ENCODE results near the gene PTH1R.

The PTH1R gene

DNA sequence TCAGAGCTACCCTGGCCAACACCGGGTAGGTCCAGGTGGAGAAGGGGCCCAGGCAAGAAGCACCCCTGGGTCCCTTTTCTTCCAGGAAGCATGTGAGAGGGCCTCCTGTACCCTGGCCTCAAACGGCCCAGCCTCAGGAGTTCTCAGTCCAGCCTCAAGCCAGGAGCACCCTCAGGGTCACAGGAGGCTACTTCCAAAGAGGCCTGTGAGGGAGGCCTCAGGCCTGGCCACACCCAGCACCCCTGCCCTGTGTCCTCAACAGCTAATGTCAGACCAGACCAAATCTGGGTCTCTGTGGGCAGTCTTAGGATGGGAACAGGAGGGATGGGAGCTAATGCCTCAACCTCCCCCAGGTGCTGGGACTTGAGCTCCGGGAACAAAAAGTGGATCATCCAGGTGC is 23.5 kb downstream of the PTH1R start:
- Histone ChIP-seq H3K27ac (ENCODE audit: low read depth, low read length, severe bottlenecking) (no peak overlapping the region), H3K9me3 (ENCODE audit: control insufficient read depth, low read length) (no peaks in the 10 kb centered on the region), H3K4me1 (ENCODE audit: control insufficient read depth, insufficient read depth, low read length, poor library complexity, severe bottlenecking) (peaks cover 12% of the 10 kb centered on the region), H3K4me3 (ENCODE audit: extremely low read depth, insufficient read depth, low read length, poor library complexity, severe bottlenecking) (no peak overlapping the region), H3K36me3 (ENCODE audit: control insufficient read depth, insufficient read depth, low read length) (no peaks in the 10 kb centered on the region)
- 89 to 94% methylated on average over 2 to 3 of the region's 3 CpGs for WGBS, 2 experiments (ENCODE audit: insufficient coverage in 2 of 2)

DNA sequence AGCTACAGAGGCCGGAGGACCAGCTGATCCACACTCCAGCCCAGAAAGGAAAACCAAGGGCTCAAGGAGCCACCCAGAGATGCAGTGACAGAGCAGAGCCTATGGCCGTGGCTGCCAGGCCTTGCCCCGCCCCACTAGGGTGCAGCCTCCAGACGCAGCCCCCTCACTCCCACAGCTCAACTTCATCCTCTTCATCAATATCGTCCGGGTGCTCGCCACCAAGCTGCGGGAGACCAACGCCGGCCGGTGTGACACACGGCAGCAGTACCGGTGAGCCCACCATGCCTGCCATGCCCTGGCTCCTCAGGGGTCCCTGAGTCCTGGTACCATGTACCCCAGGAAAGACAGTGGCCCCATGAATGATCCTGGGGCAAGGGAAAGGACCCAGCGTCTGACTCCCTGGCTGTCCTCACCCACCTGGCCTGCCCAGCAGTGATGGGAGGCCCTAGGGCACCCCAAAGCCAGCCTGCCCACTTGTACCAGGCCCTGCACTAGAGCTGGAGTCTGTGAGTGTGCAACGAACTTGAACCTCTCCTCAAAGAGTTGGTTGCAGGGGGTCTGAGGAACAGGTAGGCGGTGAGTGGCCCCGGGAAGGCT is 24.2 kb downstream of the PTH1R start:
- Histone ChIP-seq H3K36me3 (ENCODE audit: control insufficient read depth, insufficient read depth, low read length) (no peaks in the 10 kb centered on the region), H3K9me3 (ENCODE audit: control insufficient read depth, low read length) (no peaks in the 10 kb centered on the region), H3K4me1 (ENCODE audit: control insufficient read depth, insufficient read depth, low read length, poor library complexity, severe bottlenecking) (peaks cover 12% of the 10 kb centered on the region), H3K4me3 (ENCODE audit: extremely low read depth, insufficient read depth, low read length, poor library complexity, severe bottlenecking) (no peak overlapping the region), H3K27ac (ENCODE audit: low read depth, low read length, severe bottlenecking) (no peak overlapping the region)
- WGBS, 2 experiments (ENCODE audit: insufficient coverage in 2 of 2), result 88 to 90% methylated on average over 12 to 17 of the region's 17 CpGs

DNA sequence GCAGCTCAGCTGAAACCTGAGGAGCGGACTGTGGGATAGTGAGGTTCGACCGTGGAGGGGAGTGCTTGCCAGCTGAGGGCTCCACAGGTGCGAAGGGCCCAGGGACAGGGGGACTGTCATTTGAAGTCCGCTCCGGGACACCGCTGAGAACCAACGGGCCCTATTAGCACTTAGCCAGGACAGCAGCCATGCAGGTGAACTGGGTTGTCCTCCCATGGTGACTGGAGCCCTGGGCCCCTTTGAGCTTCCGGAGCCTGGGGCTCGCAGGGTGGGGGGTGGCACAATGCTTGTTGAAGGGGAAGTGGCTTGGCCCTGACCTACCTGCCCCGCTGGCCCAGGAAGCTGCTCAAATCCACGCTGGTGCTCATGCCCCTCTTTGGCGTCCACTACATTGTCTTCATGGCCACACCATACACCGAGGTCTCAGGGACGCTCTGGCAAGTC is 24.7 kb downstream of the PTH1R start:
- Histone ChIP-seq H3K4me3 (ENCODE audit: extremely low read depth, insufficient read depth, low read length, poor library complexity, severe bottlenecking) (no peak overlapping the region), H3K36me3 (ENCODE audit: control insufficient read depth, insufficient read depth, low read length) (no peaks in the 10 kb centered on the region)
- WGBS, 2 experiments (ENCODE audit: insufficient coverage in 2 of 2), result 91 to 92% methylated on average over 7 to 15 of the region's 15 CpGs

DNA sequence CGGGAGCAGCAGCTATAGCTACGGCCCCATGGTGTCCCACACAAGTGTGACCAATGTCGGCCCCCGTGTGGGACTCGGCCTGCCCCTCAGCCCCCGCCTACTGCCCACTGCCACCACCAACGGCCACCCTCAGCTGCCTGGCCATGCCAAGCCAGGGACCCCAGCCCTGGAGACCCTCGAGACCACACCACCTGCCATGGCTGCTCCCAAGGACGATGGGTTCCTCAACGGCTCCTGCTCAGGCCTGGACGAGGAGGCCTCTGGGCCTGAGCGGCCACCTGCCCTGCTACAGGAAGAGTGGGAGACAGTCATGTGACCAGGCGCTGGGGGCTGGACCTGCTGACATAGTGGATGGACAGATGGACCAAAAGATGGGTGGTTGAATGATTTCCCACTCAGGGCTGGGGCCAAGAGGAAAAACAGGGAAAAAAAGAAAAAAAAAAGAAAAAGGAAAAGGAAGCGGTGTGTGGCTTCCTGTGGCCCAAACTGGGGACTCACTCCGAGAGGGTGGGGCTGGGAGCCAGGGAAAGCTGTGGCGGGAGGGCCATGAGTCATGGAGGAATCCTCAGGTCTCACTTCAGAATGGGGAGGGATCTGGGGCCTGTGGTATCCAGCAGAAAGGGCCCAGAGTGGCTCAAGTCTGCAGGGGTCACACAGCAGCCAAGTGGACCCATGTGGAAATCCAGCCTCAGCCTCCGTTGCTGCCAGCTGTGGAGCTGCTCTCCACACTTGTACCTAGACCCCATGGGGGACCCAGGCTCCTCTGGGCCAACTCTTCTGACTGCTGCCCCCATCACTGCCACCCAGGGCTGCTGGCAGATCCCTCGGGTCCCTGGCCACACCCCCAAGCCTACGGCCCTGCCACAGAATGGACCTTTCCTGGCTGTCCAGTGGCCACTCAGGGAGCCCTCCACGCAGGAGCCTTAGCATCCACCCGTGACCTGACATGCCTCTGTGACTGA is 26.1 kb downstream of the PTH1R start:
- peaks cover 12% of the 10 kb centered on the region for H3K4me1 ChIP-seq (ENCODE audit: control insufficient read depth, insufficient read depth, low read length, poor library complexity, severe bottlenecking)
- no peak overlapping the region for H3K4me3 ChIP-seq (ENCODE audit: extremely low read depth, insufficient read depth, low read length, poor library complexity, severe bottlenecking)
- WGBS, 2 experiments (ENCODE audit: insufficient coverage in 2 of 2), result 88 to 92% methylated on average over 20 of the region's 21 CpGs
- H3K36me3 ChIP-seq (ENCODE audit: control insufficient read depth, insufficient read depth, low read length), result no peaks in the 10 kb centered on the region
- H3K9me3 ChIP-seq (ENCODE audit: control insufficient read depth, low read length), result no peaks in the 10 kb centered on the region
- no peak overlapping the region for H3K27ac ChIP-seq (ENCODE audit: low read depth, low read length, severe bottlenecking)

More for the DNA sequence above, 24.7 kb downstream of the PTH1R start:
- Histone ChIP-seq H3K9me3 (ENCODE audit: control insufficient read depth, low read length) (no peaks in the 10 kb centered on the region), H3K4me1 (ENCODE audit: control insufficient read depth, insufficient read depth, low read length, poor library complexity, severe bottlenecking) (peaks cover 12% of the 10 kb centered on the region), H3K27ac (ENCODE audit: low read depth, low read length, severe bottlenecking) (no peak overlapping the region)

DNA sequence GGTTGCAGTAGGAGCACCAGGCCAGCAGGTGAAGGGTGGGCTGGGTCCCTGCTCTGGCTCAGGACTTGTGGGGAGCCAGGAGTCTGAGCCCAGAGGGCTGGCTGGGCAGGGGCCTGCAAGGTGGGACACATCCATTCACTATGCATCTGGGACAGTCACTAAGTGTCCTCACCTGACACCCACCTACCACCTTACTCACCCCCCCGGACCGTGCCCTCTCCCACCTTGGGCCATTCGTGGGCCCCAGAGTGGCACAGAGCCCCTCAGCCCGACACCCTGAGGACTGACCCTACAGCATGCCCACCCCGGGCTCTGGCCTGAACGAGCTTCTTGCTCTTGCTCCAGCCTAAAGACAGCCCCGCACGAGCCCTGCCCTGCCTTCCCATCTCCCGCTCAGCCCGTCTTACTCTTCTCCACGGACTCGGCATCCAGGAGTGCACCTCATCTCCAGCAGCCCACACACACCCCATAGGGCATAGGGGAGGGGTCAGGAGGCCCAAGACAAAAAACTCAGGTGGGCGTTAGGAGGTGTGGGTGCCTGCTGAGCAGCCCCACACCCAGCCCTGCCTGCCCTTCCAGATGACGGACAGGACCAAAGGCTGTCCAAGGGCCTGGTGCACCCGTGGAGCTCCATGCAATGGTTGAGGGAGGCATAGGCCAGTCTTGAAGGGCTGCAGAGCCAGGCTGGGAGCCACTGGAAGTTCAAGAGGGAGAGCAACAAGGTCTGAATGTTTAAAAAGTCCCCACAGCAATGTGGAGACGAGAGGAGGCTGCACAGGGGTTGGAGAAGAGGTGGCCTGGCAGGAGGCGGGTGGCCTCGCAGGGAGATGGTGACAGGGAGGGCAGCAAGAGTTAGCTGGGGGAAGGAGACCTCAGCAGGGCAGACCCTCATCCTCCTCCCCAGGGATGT is 27.0 kb downstream of the PTH1R start:
- Histone ChIP-seq H3K9me3 (ENCODE audit: control insufficient read depth, low read length) (no peaks in the 10 kb centered on the region), H3K4me3 (ENCODE audit: extremely low read depth, insufficient read depth, low read length, poor library complexity, severe bottlenecking) (no peak overlapping the region), H3K4me1 (ENCODE audit: control insufficient read depth, insufficient read depth, low read length, poor library complexity, severe bottlenecking) (peaks cover 15% of the 10 kb centered on the region), H3K27ac (ENCODE audit: low read depth, low read length, severe bottlenecking) (no peak overlapping the region), H3K36me3 (ENCODE audit: control insufficient read depth, insufficient read depth, low read length) (no peaks in the 10 kb centered on the region)
- WGBS, 2 experiments (ENCODE audit: insufficient coverage in 2 of 2), result 93 to 94% methylated on average over 11 to 15 of the region's 18 CpGs

DNA sequence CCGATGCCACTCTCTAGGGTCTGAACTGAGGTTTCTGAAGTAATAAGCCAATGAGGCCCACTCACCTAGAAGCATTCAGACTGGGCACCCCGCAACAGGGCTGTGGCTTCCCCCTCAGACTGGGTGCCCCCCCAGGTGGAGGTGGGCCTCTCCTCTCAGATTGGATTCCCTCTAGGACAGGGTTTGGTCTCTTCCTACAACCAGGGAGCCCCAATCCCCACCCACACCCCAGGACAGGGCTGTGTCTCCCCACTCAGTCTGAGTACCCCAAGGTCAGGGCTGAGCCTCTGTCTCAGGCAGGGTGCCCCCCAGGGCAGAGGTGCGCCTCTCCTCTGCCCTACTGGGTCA is 27.7 kb downstream of the PTH1R start:
- H3K36me3 ChIP-seq (ENCODE audit: control insufficient read depth, insufficient read depth, low read length), result no peaks in the 10 kb centered on the region
- no peak overlapping the region for H3K27ac ChIP-seq (ENCODE audit: low read depth, low read length, severe bottlenecking)
- H3K9me3 ChIP-seq (ENCODE audit: control insufficient read depth, low read length), result no peaks in the 10 kb centered on the region
- H3K4me1 ChIP-seq (ENCODE audit: control insufficient read depth, insufficient read depth, low read length, poor library complexity, severe bottlenecking), result peaks cover 15% of the 10 kb centered on the region
- WGBS, 2 experiments (ENCODE audit: insufficient coverage in 2 of 2), result 80 to 100% methylated on average over 2 of the region's 3 CpGs
- no peak overlapping the region for H3K4me3 ChIP-seq (ENCODE audit: extremely low read depth, insufficient read depth, low read length, poor library complexity, severe bottlenecking)

DNA sequence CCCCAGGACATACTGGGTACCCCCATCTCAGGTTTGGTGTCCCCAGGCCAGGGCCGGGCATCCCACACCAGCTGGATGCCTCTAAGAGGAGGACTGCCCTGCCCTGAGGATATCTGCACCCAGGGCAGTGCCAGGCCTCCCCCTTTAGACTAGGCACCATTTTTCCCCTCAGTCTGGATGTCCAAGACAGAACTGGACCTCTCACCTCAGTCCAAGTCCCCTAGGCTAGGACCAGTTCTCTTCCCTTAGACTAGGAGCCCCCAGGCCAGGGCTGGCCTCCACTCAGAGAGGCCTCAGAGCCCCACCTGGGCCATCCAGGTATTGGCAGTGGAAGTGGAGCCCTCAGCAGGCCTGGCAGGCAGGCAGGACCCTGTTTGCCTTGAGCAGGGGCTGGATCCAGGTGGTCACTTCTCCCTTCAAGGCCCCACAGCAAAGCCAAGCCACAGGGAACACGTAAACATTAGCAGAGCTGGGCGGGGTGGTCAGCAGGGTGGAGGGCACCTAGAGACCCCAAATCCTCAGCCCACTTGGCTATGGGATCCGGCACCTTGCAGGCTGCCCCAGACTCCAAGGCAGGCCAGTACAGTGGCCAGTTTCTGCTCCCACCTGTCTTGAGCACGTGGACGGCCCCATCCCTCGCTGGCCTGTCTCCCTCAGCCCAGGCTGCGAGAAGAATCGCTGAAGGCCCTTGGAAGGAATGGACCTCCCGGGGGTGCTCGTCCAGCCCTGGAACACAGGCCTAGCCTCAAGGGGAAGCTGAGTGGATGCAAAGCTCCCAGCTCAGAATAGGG is 28.3 kb downstream of the PTH1R start:
- Histone ChIP-seq H3K4me1 (ENCODE audit: control insufficient read depth, insufficient read depth, low read length, poor library complexity, severe bottlenecking) (peaks cover 15% of the 10 kb centered on the region), H3K27ac (ENCODE audit: low read depth, low read length, severe bottlenecking) (no peak overlapping the region), H3K36me3 (ENCODE audit: control insufficient read depth, insufficient read depth, low read length) (no peaks in the 10 kb centered on the region), H3K9me3 (ENCODE audit: control insufficient read depth, low read length) (no peaks in the 10 kb centered on the region), H3K4me3 (ENCODE audit: extremely low read depth, insufficient read depth, low read length, poor library complexity, severe bottlenecking) (no peak overlapping the region)
- 87 to 89% methylated on average over 10 of the region's 11 CpGs for WGBS, 2 experiments (ENCODE audit: insufficient coverage in 2 of 2)

DNA sequence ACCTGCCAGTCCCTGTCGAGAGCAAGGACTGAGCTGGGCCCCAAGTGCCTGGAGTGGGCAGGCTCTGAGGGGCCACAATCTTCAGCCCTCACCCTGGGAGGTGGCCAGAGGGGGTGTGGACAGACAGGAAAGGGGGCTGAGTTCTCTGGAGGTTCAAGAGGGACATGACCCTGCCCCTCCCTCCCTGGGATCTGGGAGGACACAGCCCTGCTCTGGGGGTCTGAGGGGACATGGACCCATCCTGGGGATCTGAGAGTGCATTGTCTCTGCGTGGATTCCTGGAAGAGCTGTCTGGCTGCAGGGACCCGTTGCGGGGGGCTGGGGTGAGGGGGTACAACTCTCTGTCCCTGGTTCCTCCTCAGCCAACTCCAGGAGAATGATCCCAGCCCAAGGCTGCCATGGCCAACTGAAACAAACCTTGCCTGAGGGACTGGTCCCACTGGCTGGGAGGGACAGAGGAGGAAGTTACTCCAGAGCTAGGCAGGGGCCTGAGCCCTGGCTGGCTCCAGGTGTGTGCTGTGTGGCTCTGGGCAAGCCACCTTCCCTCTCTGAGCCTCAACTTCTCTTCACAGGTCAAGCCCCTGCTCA is 29.0 kb downstream of the PTH1R start:
- 94% methylated on average over 4 of the region's 4 CpGs; no CpG with 5 or more reads in 1 of the 2 experiments for WGBS, 2 experiments (ENCODE audit: insufficient coverage in 2 of 2)
- Histone ChIP-seq H3K9me3 (ENCODE audit: control insufficient read depth, low read length) (no peaks in the 10 kb centered on the region), H3K4me1 (ENCODE audit: control insufficient read depth, insufficient read depth, low read length, poor library complexity, severe bottlenecking) (peaks cover 15% of the 10 kb centered on the region), H3K27ac (ENCODE audit: low read depth, low read length, severe bottlenecking) (no peak overlapping the region), H3K36me3 (ENCODE audit: control insufficient read depth, insufficient read depth, low read length) (no peaks in the 10 kb centered on the region), H3K4me3 (ENCODE audit: extremely low read depth, insufficient read depth, low read length, poor library complexity, severe bottlenecking) (no peak overlapping the region)

DNA sequence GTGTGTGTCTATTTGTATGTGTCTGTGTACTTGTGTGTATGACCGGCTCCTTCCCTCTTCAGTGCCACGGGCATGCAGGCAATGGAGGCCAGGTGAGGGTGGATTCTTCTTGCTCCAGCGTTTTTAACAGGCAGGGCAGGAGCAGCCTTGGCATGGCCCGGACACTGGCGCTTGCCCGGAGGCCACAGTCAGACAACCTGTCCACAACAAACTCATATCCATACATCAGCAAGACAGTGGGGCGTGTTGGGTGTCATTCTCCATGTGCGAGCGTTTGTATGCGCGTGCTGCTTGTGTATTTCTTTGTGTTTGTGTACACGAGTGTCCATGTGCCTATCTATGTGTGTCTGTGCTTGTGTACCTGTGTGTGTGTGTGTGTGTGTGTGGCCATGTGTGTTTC is 29.8 kb downstream of the PTH1R start:
- Histone ChIP-seq H3K4me3 (ENCODE audit: extremely low read depth, insufficient read depth, low read length, poor library complexity, severe bottlenecking) (no peak overlapping the region), H3K4me1 (ENCODE audit: control insufficient read depth, insufficient read depth, low read length, poor library complexity, severe bottlenecking) (peaks cover 15% of the 10 kb centered on the region), H3K36me3 (ENCODE audit: control insufficient read depth, insufficient read depth, low read length) (no peaks in the 10 kb centered on the region), H3K9me3 (ENCODE audit: control insufficient read depth, low read length) (no peaks in the 10 kb centered on the region), H3K27ac (ENCODE audit: low read depth, low read length, severe bottlenecking) (no peak overlapping the region)
- 82 to 97% methylated on average over 4 to 12 of the region's 12 CpGs for WGBS, 2 experiments (ENCODE audit: insufficient coverage in 2 of 2)

DNA sequence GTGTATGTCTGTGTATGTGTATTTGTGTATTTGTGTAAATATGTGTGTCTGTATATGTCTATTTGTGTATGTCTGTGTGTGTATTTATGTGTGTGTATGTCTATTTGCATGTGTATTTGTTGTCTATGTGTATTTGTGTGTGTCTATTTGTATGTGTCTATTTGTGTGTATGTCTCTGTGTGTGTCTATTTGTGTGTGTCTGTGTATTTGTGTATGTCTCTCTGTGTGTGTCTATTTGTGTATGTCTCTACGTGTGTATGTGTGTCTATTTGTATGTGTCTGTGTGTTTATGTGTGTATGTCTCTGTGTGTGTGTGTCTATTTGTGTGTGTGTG is 30.4 kb downstream of the PTH1R start:
- WGBS, 2 experiments (ENCODE audit: insufficient coverage in 2 of 2), result 67% methylated on average over 1 of the region's 1 CpG; no CpG with 5 or more reads in 1 of the 2 experiments
- no peak overlapping the region for H3K4me3 ChIP-seq (ENCODE audit: extremely low read depth, insufficient read depth, low read length, poor library complexity, severe bottlenecking)
- H3K27ac ChIP-seq (ENCODE audit: low read depth, low read length, severe bottlenecking), result no peak overlapping the region

More for the DNA sequence above, 30.4 kb downstream of the PTH1R start:
- no peaks in the 10 kb centered on the region for H3K36me3 ChIP-seq (ENCODE audit: control insufficient read depth, insufficient read depth, low read length)
- peaks cover 15% of the 10 kb centered on the region for H3K4me1 ChIP-seq (ENCODE audit: control insufficient read depth, insufficient read depth, low read length, poor library complexity, severe bottlenecking)
- no peaks in the 10 kb centered on the region for H3K9me3 ChIP-seq (ENCODE audit: control insufficient read depth, low read length)
